SK-N-SH (cell line): ENCODE data around the gene TMEM240. TPM values are rescaled to one million over a fixed set of nuclear protein-coding genes. Genes with fewer than 3 reads are reported as not detected.
"Not testable (repeated sequence)": the region's sequence is repeated elsewhere in the genome, so short reads cannot be mapped to it uniquely, and the experiment has no call there.

Source experiments
- CTCF ChIA-PET: fragments of 300-600, 350-600 bp; formaldehyde crosslinking; extraction: SDS; loops from one replicate; lab custom pipeline; 2021; lab: Yijun Ruan, JAX
- POLR2A ChIA-PET: fragments of 350-600 bp; sonication (Branson Sonifier 250); formaldehyde crosslinking; extraction: SDS; loops from one replicate; lab custom pipeline; 2020; ENCODE audit warnings: antibody characterized with exemption, inconsistent platforms; lab: Yijun Ruan, JAX
- DNase-seq: peaks from one replicate; pipeline ENCODE4 v3.0.0; 2012
- H2AFZ ChIP-seq: fragments of 200-600 bp; sonication (generic); 2 replicates; pipeline ENCODE4 v1.8.1; 2016; ENCODE audit warnings: antibody characterized with exemption, mild to moderate bottlenecking, low read depth
- H3F3A ChIP-seq: fragments of 200-600 bp; sonication (generic); replicated peaks from 2 replicates; pipeline ENCODE3; 2016; ENCODE audit warnings: antibody characterized with exemption, mild to moderate bottlenecking; ENCODE audit not compliant: insufficient read depth
- H3K27ac ChIP-seq, 2 experiments: fragments of 200-500 bp in 1 of 2; fragments of 200-600 bp in 1 of 2; sonication (Bioruptor generic) in 1 of 2; sonication (generic), shearing (Covaris generic) in 1 of 2; 2 replicates each; pipeline versions ENCODE4 v1.5.1 to v1.6.1; 2014 to 2016; ENCODE audit warnings: low read depth in 2 of 2, inconsistent platforms in 1 of 2, low read length in 1 of 2, mild to moderate bottlenecking in 1 of 2, mixed read lengths in 1 of 2
- H3K27me3 ChIP-seq: fragments of 200-600 bp; sonication (generic), shearing (Covaris generic); 2 replicates; pipeline ENCODE4 v1.6.1; 2016; ENCODE audit warnings: mixed run types; ENCODE audit not compliant: insufficient read depth
- H3K36me3 ChIP-seq, 2 experiments: fragments of 200-500 bp in 1 of 2; fragments of 200-600 bp in 1 of 2; sonication (Bioruptor generic) in 1 of 2; sonication (generic) in 1 of 2; replicated peaks in 1 of 2; 2 replicates each; pipeline versions ENCODE3 to v1.5.1; 2014 to 2016; ENCODE audit warnings: low read length in 1 of 2, mild to moderate bottlenecking in 1 of 2; ENCODE audit not compliant: insufficient read depth in 2 of 2, control insufficient read depth in 1 of 2
- H3K4me1 ChIP-seq, 2 experiments: fragments of 200-500 bp in 1 of 2; fragments of 200-600 bp in 1 of 2; sonication (Bioruptor generic) in 1 of 2; sonication (generic), shearing (Covaris generic) in 1 of 2; 2 replicates each; pipeline versions ENCODE4 v1.5.1 to v1.6.1; 2014 to 2016; ENCODE audit warnings: low read depth in 1 of 2, low read length in 1 of 2, mixed run types in 1 of 2; ENCODE audit not compliant: insufficient read depth in 2 of 2, control insufficient read depth in 1 of 2
- H3K4me2 ChIP-seq: fragments of 200-600 bp; sonication (generic), shearing (Covaris generic); 2 replicates; pipeline ENCODE4 v1.6.1; 2017; ENCODE audit warnings: mixed run types
- H3K4me3 ChIP-seq, 2 experiments: fragments of 200-500 bp in 1 of 2; fragments of 200-600 bp in 1 of 2; sonication (Bioruptor generic) in 1 of 2; sonication (generic), shearing (Covaris generic) in 1 of 2; 2 replicates each; pipeline versions ENCODE4 v1.5.1 to v1.8.1; 2014 to 2016; ENCODE audit warnings: low read depth in 2 of 2, inconsistent platforms in 1 of 2, low read length in 1 of 2, mild to moderate bottlenecking in 1 of 2, mixed read lengths in 1 of 2, moderate library complexity in 1 of 2
- H3K79me2 ChIP-seq: fragments of 200-600 bp; sonication (generic); 2 replicates; pipeline ENCODE4 v1.8.1; 2017; ENCODE audit warnings: mild to moderate bottlenecking; ENCODE audit not compliant: insufficient read depth
- H3K9ac ChIP-seq: fragments of 200-600 bp; sonication (generic); 2 replicates; pipeline ENCODE4 v1.6.1; 2017; ENCODE audit warnings: mixed run types
- H3K9me2 ChIP-seq: fragments of 200-600 bp; sonication (generic); 2 replicates; pipeline ENCODE4 v1.6.1; 2017; ENCODE audit warnings: mixed run types
- H3K9me3 ChIP-seq: fragments of 200-600 bp; sonication (generic); 2 replicates; pipeline ENCODE4 v1.6.1; 2017; ENCODE audit warnings: mixed run types, mild to moderate bottlenecking, moderate library complexity
- H4K20me1 ChIP-seq: fragments of 200-600 bp; sonication (generic); 2 replicates; pipeline ENCODE4 v1.6.1; 2017; ENCODE audit warnings: mild to moderate bottlenecking, mixed run types; ENCODE audit not compliant: insufficient read depth
- CTCF ChIP-seq: fragments of 200-600 bp; sonication (generic); IDR thresholded peaks from 2 replicates; pipeline ENCODE4 v1.6.1; 2017; ENCODE audit warnings: antibody characterized with exemption, mild to moderate bottlenecking, moderate library complexity
- ELF1 ChIP-seq: IDR thresholded peaks from 2 replicates; pipeline ENCODE4 v1.4.0; 2012
- EZH2phosphoT487 ChIP-seq: fragments of 200-600 bp; sonication (generic); IDR thresholded peaks from 2 replicates; pipeline ENCODE4 v1.6.1; 2017; ENCODE audit warnings: low read depth, mixed run types, mild to moderate bottlenecking, antibody characterized with exemption, moderate library complexity, borderline replicate concordance
- FOXM1 ChIP-seq: IDR thresholded peaks from 2 replicates; pipeline ENCODE4 v1.4.0; 2012; ENCODE audit warnings: low read depth, mild to moderate bottlenecking
- GABPA ChIP-seq: IDR thresholded peaks from 2 replicates; pipeline ENCODE4 v1.4.0; 2012; ENCODE audit warnings: low read depth, mild to moderate bottlenecking
- IRF3 ChIP-seq: fragments of 150-350 bp; IDR thresholded peaks from 2 replicates; pipeline ENCODE4 v1.6.1; 2016; ENCODE audit warnings: mild to moderate bottlenecking, low read depth, low read length
- MAX ChIP-seq: IDR thresholded peaks from 2 replicates; pipeline ENCODE4 v1.4.0; 2012; ENCODE audit warnings: low read depth
- MXI1 ChIP-seq: IDR thresholded peaks from 2 replicates; pipeline ENCODE4 v1.6.1; 2012; ENCODE audit warnings: mild to moderate bottlenecking, low read depth, low read length, improper control_type of control experiment
- NRF1 ChIP-seq: IDR thresholded peaks from 2 replicates; pipeline ENCODE4 v1.6.1; 2012; ENCODE audit warnings: low read depth, mild to moderate bottlenecking, low read length
- POLR2AphosphoS5 ChIP-seq: IDR thresholded peaks from 2 replicates; pipeline ENCODE4 v1.6.1; 2012; ENCODE audit warnings: low read depth, low read length
- RAD21 ChIP-seq: IDR thresholded peaks from 2 replicates; pipeline ENCODE4 v1.6.1; 2012; ENCODE audit warnings: mild to moderate bottlenecking, low read length
- REST ChIP-seq: IDR thresholded peaks from 2 replicates; pipeline ENCODE4 v1.6.1; 2012; ENCODE audit warnings: mild to moderate bottlenecking, low read depth, low read length, moderate library complexity
- RFX5 ChIP-seq: IDR thresholded peaks from 2 replicates; pipeline ENCODE4 v1.6.1; 2012; ENCODE audit warnings: mild to moderate bottlenecking, improper control_type of control experiment, low read length
- RXRA ChIP-seq: IDR thresholded peaks from 2 replicates; pipeline ENCODE4 v1.4.0; 2012; ENCODE audit warnings: low read depth, mild to moderate bottlenecking, borderline replicate concordance
- TCF12 ChIP-seq: IDR thresholded peaks from 2 replicates; pipeline ENCODE4 v1.4.0; 2012
- USF1 ChIP-seq: IDR thresholded peaks from 2 replicates; pipeline ENCODE4 v1.4.0; 2012; ENCODE audit warnings: low read depth, borderline replicate concordance
- WGBS: methylation state at CpG from one replicate; pipeline ENCODE4 v1.1.6; 2017; ENCODE audit warnings: low lambda C conversion rate; 5-methylcytosine and 5-hydroxymethylcytosine counted together
- polyA plus RNA-seq, 3 experiments: library from polyadenylated mRNA; depleted of rRNA; stranded (reverse); fragments of >200 nt; gene quantifications; 2 replicates each; pipeline ENCODE4 v1.2.3, GENCODE V29; 2012

The TMEM240 gene
- polyA plus RNA-seq, 1 of the 3 experiments (the other 2 are of a cell fraction) = 6.5 TPM

- no peaks in the 10 kb centered on the region for H4K20me1 ChIP-seq
- DNase-seq = no peak
- peaks cover 12 to 25% of the 10 kb centered on the region in 2 experiments for H3K36me3 ChIP-seq
- no peak overlapping the region for H3K4me2 ChIP-seq
- H3K9me2 ChIP-seq = no peaks in the 10 kb centered on the region
- H3K4me3 ChIP-seq = no peak overlapping the region
- ChIA-PET POLR2A (no interaction called here), CTCF (interaction anchor here (1.3 kb wide), 1 partner anchor 12 kb away, joined by 5 read pairs; no protein-coding TSS in a partner anchor)
- no peak for TF ChIP-seq MAX
- TF ChIP-seq POLR2AphosphoS5 = no peak
- no peak for TF ChIP-seq RAD21
- TF ChIP-seq MXI1 = no peak
- no peak for TF ChIP-seq NRF1
- no peak for TF ChIP-seq USF1
- no peak for TF ChIP-seq EZH2phosphoT487
- no peak for TF ChIP-seq TCF12
- no peak for TF ChIP-seq GABPA
- no peak for TF ChIP-seq IRF3
- no peak for TF ChIP-seq REST
- TF ChIP-seq RXRA = no peak
- TF ChIP-seq CTCF = no peak
- TF ChIP-seq FOXM1 = no peak
- TF ChIP-seq ELF1 = no peak
- no peak for TF ChIP-seq RFX5
- peaks cover 3% of the 10 kb centered on the region for H3F3A ChIP-seq
- H3K27ac ChIP-seq = no peak overlapping the region
- H3K79me2 ChIP-seq = peaks cover 66% of the 10 kb centered on the region
- no peaks in the 10 kb centered on the region for H3K9me3 ChIP-seq
- H3K9ac ChIP-seq = no peak overlapping the region
- 94% methylated on average over 4 of the region's 4 CpGs for WGBS
- H2AFZ ChIP-seq = no peak overlapping the region
- no peaks in the 10 kb centered on the region for H3K27me3 ChIP-seq
- no peaks in the 10 kb centered on the region for H3K4me1 ChIP-seq
These were observed 18.2 kb upstream of the TMEM240 start for GRCh38 chr1:1558591-1558990.

- Histone ChIP-seq H3K36me3 (peaks cover 9 to 22% of the 10 kb centered on the region in 2 experiments), H3K79me2 (peaks cover 61% of the 10 kb centered on the region)
- H3K4me3 ChIP-seq, H2AFZ ChIP-seq, H3F3A ChIP-seq, DNase-seq, H3K9me2 ChIP-seq, H3K27me3 ChIP-seq, CTCF ChIA-PET, H4K20me1 ChIP-seq, H3K4me2 ChIP-seq, H3K9ac ChIP-seq, H3K4me1 ChIP-seq, H3K9me3 ChIP-seq, H3K27ac ChIP-seq: not testable (repeated sequence)
- WGBS = 97% methylated on average over 7 of the region's 7 CpGs
- POLR2A ChIA-PET = interaction anchor here (0.9 kb wide), 1 partner anchor 15 kb away, joined by 4 read pairs; no protein-coding TSS in a partner anchor
These were observed 17.3 kb upstream of the TMEM240 start for GRCh38 chr1:1557688-1558087.

GRCh38 chr1:1556961-1557360 is 16.5 kb upstream of the TMEM240 start:
- H3K4me1 ChIP-seq, H3K27ac ChIP-seq, POLR2A ChIA-PET, H3F3A ChIP-seq, H2AFZ ChIP-seq, H3K9ac ChIP-seq, H3K9me3 ChIP-seq, H3K9me2 ChIP-seq, H3K27me3 ChIP-seq, H4K20me1 ChIP-seq, CTCF ChIA-PET, H3K4me2 ChIP-seq, DNase-seq, H3K4me3 ChIP-seq: not testable (repeated sequence)
- Histone ChIP-seq H3K79me2 (peaks cover 61% of the 10 kb centered on the region), H3K36me3 (peaks cover 8 to 17% of the 10 kb centered on the region in 2 experiments)
- WGBS = 92% methylated on average over 11 of the region's 11 CpGs
